Psoas muscle (tissue), 8 donors: ENCODE data around the gene DDX4. TPM values are rescaled to one million over a fixed set of nuclear protein-coding genes. Genes with fewer than 3 reads are reported as not detected.

Experiments
- ATAC-seq, 4 donors: fragments of 200-7000 bp; cut with Tn5 transposase; one replicate each; pipeline ENCODE4 v1.9.1; 2020; ENCODE audit warnings: moderate library complexity in 3 of 4, mild to moderate bottlenecking in 2 of 4
- DNase-seq, 2 donors: peaks; one replicate each; pipeline ENCODE4 v3.0.0-alpha.2; 2020
- H3K27ac ChIP-seq: fragments of 200-600 bp; one replicate; pipeline ENCODE4 v1.8.0; 2022
- H3K27me3 ChIP-seq, 3 donors: fragments of 200-600 bp in 1 of 3; one replicate each; pipeline versions ENCODE4 v1.6.1 to v1.8.0; 2013 to 2022; ENCODE audit warnings: low read length in 2 of 3, mild to moderate bottlenecking in 2 of 3, moderate library complexity in 1 of 3; ENCODE audit not compliant: insufficient read depth in 3 of 3
- H3K36me3 ChIP-seq, 2 donors: fragments of 200-600 bp in 1 of 2; one replicate each; pipeline versions ENCODE4 v1.6.1 to v1.8.0; 2013 to 2022; ENCODE audit warnings: low read depth in 1 of 2, mild to moderate bottlenecking in 1 of 2, moderate library complexity in 1 of 2; ENCODE audit not compliant: insufficient read depth in 1 of 2
- H3K4me1 ChIP-seq: fragments of 200-600 bp; one replicate; pipeline ENCODE4 v1.8.0; 2022
- H3K4me3 ChIP-seq: fragments of 200-600 bp; one replicate; pipeline ENCODE4 v1.8.0; 2022; ENCODE audit warnings: mild to moderate bottlenecking
- H3K9me3 ChIP-seq: fragments of 200-600 bp; one replicate; pipeline ENCODE4 v1.8.0; 2022
- CTCF ChIP-seq: fragments of 200-600 bp; IDR thresholded peaks from one replicate; pipeline ENCODE4 v1.8.0; 2022; ENCODE audit warnings: antibody characterized with exemption
- WGBS, 3 donors: extraction: QIAGEN DNeasy Blood & Tissue Kit; methylation state at CpG; one replicate each; pipeline versions ENCODE4 v1.1.6 to v1.1.7; 2013; 5-methylcytosine and 5-hydroxymethylcytosine counted together
- intact Hi-C, 2 donors: fragments of 100-400 bp; cut with DNase I; formaldehyde crosslinking; loops; one replicate each; pipeline versions ENCODE4 v1.11.0 to v1.14.2; 2022
- polyA plus RNA-seq, 3 donors: library from polyadenylated mRNA; stranded (reverse); fragments of 200-250 nt; gene quantifications; one replicate each; pipeline ENCODE4 v1.2.3, GENCODE V29; 2013
- total RNA-seq, 4 donors: library from RNA; stranded (reverse); fragmentation: NEBNext Ultra II Directional in 2 of 4; extraction: Animal tissue kit (Norgen Biotek cat#: 25700) in 2 of 4; gene quantifications; one replicate each; pipeline versions ENCODE4 v1.2.1 to v1.2.4, GENCODE V29; 2021 to 2023
- donor health status: healthy with polysubstance abuse.
- donor health status: DM: no; HTN: no; CAD: no; lungs with moderate emphysema.
- donor health status: Bipolar disorder and iron deficiency.
- donor health status: healthy.
- donor health status: DM: yes; HTN: yes; CAD: no.
- donor health status: DM: no; HTN: no; CAD: no.
- donor health status: DM: no; HTN: no; CAD: no.
- donor health status: DM: yes; HTN: yes; CAD: no.

The DDX4 gene
- total and polyA plus RNA-seq, 7 donors, result 0.03 to 0.18 TPM; not detected in 5

- H3K4me3 ChIP-seq, result no peak overlapping the region
- TF ChIP-seq CTCF, result no peak
- H3K9me3 ChIP-seq, result no peaks in the 10 kb centered on the region
- H3K4me1 ChIP-seq, result no peaks in the 10 kb centered on the region
- 57 to 94% (median 79%) methylated on average over 3 of the region's 3 CpGs for WGBS, 3 donors
- no peaks in the 10 kb centered on the region for H3K36me3 ChIP-seq
- no peak for ATAC-seq
- no peaks in the 10 kb centered on the region for H3K27me3 ChIP-seq
- no peak overlapping the region for H3K27ac ChIP-seq
- intact Hi-C loops, result no loop called here
- DNase-seq, result no peak
These were observed 122.4 kb downstream of the DDX4 start for GRCh38 chr5:55860288-55860687.

DNA sequence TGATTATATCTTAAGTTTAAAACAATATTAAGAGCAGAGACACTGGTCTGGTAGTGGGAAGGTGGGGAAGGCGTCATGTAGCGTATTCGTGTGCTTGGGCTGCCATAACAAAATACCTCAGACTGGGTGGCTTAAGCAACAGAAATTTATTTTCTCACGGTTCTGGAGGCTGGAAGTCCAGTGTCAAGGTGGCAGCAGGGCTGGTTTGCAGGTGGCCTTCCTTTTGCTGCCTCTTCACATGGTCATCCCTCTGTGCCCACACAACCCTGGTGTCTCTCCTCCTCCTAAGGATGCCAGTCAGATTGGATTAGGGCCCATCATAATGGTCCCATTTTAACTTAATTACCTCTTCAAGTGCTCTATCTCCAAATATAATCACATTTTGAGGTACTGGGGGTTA is 122.8 kb downstream of the DDX4 start:
- Histone ChIP-seq H3K27ac (no peak overlapping the region), H3K36me3 (no peaks in the 10 kb centered on the region), H3K4me1 (no peaks in the 10 kb centered on the region), H3K9me3 (no peaks in the 10 kb centered on the region), H3K4me3 (no peak overlapping the region), H3K27me3 (no peaks in the 10 kb centered on the region)
- 73 to 94% (median 82%) methylated on average over 4 of the region's 4 CpGs for WGBS, 3 donors
- ATAC-seq (no peak), DNase-seq (no peak)
- intact Hi-C loops, result no loop called here
- no peak for TF ChIP-seq CTCF

DNA sequence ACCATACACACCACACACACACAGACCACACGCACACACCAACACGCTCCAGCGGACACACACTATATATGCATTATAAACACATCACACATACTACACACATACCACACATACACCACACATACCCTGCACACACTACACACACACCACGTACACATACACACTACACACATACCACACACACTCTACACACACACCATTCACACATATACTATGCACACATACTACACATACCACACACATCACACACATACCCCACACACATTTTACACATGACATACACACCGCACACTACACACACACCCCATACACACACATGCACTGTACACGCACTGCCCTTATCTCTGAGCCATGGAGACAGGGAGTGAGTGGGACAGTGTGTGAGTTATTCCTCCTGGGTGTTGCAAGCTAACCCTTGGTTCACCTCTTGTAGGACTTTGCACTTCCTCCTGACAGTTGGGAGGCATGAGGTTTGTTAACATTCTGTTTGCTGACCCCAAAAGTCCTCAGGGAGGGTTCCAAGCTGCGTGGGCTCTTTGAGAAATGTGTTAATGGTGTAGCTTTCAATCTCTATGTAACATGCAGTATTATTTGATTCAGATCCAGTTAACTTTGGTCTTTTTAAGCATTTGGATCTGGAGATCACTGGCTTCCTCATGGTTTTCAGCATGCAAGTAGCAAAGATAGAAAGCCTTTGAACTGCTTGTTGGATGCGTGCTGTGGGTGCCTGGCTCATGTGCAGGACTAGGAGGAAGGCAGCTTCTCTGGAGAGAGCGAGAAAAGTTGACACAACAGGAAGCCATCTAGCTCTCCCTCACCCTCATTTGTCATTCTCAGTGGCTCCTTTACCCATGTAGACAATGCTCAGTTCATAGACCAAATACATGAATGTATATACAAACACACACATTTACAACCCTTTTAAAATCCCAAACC is 127.0 kb downstream of the DDX4 start:
- TF ChIP-seq CTCF, result no peak
- Histone ChIP-seq H3K27me3 (no peaks in the 10 kb centered on the region), H3K4me1 (no peaks in the 10 kb centered on the region), H3K36me3 (no peaks in the 10 kb centered on the region), H3K4me3 (no peak overlapping the region), H3K27ac (no peak overlapping the region), H3K9me3 (no peaks in the 10 kb centered on the region)
- intact Hi-C loops, result no loop called here
- DNase-seq (no peak), ATAC-seq (no peak)
- WGBS, 3 donors, result 83 to 86% (median 85%) methylated on average over 9 of the region's 9 CpGs

DNA sequence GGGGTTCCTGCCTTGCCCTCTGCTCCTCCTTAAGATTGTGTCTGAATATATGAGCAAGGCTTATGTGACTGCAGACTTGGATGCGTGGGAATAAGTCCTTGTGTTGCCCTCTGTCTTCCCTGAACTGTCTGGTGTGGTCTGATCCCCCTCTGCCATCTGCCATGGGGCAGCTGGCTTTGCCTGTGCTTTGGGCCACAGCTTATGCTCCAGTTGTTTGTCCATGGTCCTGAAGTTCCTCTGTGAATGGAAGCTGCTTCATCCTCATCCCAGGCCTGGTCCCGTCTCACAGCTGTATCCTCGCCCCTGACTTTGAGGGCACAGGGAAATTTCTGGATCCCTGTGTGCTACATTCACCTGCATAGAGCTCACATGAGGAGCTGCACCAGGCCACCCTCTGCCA is 128.0 kb downstream of the DDX4 start:
- no peaks in the 10 kb centered on the region for H3K36me3 ChIP-seq
- no peak for ATAC-seq
- no peaks in the 10 kb centered on the region for H3K4me1 ChIP-seq
- H3K27me3 ChIP-seq, result no peaks in the 10 kb centered on the region
- no peak overlapping the region for H3K4me3 ChIP-seq
- intact Hi-C loops, result no loop called here
- H3K9me3 ChIP-seq, result no peaks in the 10 kb centered on the region
- no peak overlapping the region for H3K27ac ChIP-seq
- WGBS, 3 donors, result 69 to 76% (median 69%) methylated on average over 3 of the region's 3 CpGs
- no peak for DNase-seq
- no peak for TF ChIP-seq CTCF

DNA sequence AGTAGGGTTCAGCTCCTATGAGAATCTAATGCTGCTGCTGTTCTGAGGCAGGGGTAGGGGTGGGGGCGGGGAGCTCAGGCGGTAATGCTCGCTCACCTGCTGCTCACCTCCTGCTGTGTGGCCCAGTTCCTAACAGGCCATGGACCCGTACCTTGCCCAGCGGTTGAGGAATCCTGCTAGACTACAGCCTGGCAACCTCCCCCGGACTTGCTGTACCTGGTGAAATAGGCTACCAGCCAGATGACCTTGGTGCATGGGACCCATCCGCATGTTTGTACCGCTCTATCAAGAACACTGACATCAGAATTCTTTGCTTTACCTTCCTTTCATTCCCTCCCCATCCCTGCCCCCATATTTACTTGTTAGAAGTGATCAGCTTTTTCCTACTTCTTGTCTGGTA is 128.6 kb downstream of the DDX4 start:
- Histone ChIP-seq H3K27me3 (no peaks in the 10 kb centered on the region), H3K27ac (no peak overlapping the region), H3K36me3 (no peaks in the 10 kb centered on the region), H3K4me1 (no peaks in the 10 kb centered on the region), H3K9me3 (no peaks in the 10 kb centered on the region), H3K4me3 (no peak overlapping the region)
- DNase-seq (no peak), ATAC-seq (no peak)
- WGBS, 3 donors, result 90 to 94% (median 92%) methylated on average over 8 of the region's 8 CpGs
- no peak for TF ChIP-seq CTCF
- intact Hi-C loops, result no loop called here
